Measurements from ENCODE around the gene BNIPL.

DNA sequence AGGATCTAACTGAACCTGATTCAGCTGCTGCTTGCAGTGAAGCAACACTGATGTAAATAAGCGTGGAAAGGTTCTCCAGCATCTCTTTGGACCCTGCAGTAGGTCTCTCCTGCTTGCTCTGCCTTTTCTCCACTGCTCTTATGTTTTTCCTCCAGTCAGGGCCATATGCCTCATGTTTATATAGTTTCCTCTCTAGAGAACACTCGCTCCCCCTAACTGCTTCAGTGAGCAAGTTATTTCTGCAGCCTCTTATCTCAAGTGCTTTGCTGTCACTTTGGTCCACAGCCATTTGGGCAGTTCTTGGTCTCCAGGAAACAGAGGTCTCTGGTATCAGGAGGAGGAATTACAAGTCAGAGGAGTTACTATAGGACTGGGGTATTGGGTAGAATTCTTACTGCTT is 22.9 kb upstream of the BNIPL start:
- TF ChIP-seq CTCF (IDR thresholded peaks at IDR 0.05; ENCODE audit: control extremely low read depth in 1 of 3, insufficient read depth in 1 of 3, low read depth in 1 of 3, low read length in 3 of 3), result no peak
- no peak for TF ChIP-seq POLR2A (IDR thresholded peaks at IDR 0.05; ENCODE audit: control extremely low read depth in 1 of 2, low read depth in 2 of 2, low read length in 2 of 2)
- TF ChIP-seq SRF (IDR thresholded peaks at IDR 0.05; ENCODE audit: low read depth, low read length), result no peak
- no peak for TF ChIP-seq RBBP5 (IDR thresholded peaks at IDR 0.05; ENCODE audit: borderline replicate concordance, low read depth, low read length)
- no peak for TF ChIP-seq EP300 (IDR thresholded peaks at IDR 0.05; ENCODE audit: borderline replicate concordance in 1 of 2, low read depth in 2 of 2, low read length in 2 of 2)
- no peak for TF ChIP-seq TBP (IDR thresholded peaks at IDR 0.05; ENCODE audit: low read depth, low read length)
- no peak for TF ChIP-seq YY1 (IDR thresholded peaks at IDR 0.05; ENCODE audit: low read depth, low read length)
- no peak for TF ChIP-seq SP1 (IDR thresholded peaks at IDR 0.05; ENCODE audit: low read depth, low read length)
- TF ChIP-seq, protein P1, sequence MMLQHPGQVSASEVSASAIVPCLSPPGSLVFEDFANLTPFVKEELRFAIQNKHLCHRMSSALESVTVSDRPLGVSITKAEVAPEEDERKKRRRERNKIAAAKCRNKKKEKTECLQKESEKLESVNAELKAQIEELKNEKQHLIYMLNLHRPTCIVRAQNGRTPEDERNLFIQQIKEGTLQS (IDR thresholded peaks at IDR 0.05; ENCODE audit: insufficient read depth, low read depth, low read length), result no peak
- no peak for TF ChIP-seq GABPA (IDR thresholded peaks at IDR 0.05; ENCODE audit: borderline replicate concordance, insufficient read depth, low read length)
- TF ChIP-seq, protein P2, sequence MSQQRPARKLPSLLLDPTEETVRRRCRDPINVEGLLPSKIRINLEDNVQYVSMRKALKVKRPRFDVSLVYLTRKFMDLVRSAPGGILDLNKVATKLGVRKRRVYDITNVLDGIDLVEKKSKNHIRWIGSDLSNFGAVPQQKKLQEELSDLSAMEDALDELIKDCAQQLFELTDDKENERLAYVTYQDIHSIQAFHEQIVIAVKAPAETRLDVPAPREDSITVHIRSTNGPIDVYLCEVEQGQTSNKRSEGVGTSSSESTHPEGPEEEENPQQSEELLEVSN (IDR thresholded peaks at IDR 0.05), result no peak
- TF ChIP-seq MAFK (IDR thresholded peaks at IDR 0.05; ENCODE audit: low read depth, low read length), result no peak
- no peak for TF ChIP-seq JUN (IDR thresholded peaks at IDR 0.05; ENCODE audit: low read depth, low read length)
- no peak for TF ChIP-seq CBX5 (IDR thresholded peaks at IDR 0.05; ENCODE audit: low read depth, low read length)

Measured in H1 (cell line).